ENCODE measurements around the gene CHAMP1.

The CHAMP1 gene

DNA sequence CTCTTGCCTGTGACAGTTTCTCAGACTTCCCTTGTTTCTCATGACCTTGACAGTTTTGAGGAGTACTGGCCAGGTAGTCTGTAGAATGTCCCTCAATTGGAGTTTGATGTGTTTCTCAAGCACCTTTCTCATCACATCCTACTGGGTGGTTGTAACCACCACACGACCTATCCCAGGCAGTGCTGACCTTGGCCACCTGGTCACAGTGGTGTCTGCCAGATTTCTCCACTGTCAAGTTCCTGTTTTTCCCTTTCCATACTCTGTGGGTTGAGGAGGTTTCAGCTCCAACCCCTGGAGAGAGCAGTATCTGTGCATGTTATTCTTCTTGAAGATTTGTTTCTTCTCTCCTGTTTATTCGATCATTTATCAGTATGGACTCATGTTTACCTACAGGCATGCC is 41.3 kb upstream of the CHAMP1 start:
- TF ChIP-seq ZFX (IDR thresholded peaks at IDR 0.05; ENCODE audit: borderline replicate concordance): no peak
- TF ChIP-seq, protein P1, sequence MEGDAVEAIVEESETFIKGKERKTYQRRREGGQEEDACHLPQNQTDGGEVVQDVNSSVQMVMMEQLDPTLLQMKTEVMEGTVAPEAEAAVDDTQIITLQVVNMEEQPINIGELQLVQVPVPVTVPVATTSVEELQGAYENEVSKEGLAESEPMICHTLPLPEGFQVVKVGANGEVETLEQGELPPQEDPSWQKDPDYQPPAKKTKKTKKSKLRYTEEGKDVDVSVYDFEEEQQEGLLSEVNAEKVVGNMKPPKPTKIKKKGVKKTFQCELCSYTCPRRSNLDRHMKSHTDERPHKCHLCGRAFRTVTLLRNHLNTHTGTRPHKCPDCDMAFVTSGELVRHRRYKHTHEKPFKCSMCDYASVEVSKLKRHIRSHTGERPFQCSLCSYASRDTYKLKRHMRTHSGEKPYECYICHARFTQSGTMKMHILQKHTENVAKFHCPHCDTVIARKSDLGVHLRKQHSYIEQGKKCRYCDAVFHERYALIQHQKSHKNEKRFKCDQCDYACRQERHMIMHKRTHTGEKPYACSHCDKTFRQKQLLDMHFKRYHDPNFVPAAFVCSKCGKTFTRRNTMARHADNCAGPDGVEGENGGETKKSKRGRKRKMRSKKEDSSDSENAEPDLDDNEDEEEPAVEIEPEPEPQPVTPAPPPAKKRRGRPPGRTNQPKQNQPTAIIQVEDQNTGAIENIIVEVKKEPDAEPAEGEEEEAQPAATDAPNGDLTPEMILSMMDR (IDR thresholded peaks at IDR 0.05): no peak
- no peak overlapping the region for H3K27ac ChIP-seq

DNA sequence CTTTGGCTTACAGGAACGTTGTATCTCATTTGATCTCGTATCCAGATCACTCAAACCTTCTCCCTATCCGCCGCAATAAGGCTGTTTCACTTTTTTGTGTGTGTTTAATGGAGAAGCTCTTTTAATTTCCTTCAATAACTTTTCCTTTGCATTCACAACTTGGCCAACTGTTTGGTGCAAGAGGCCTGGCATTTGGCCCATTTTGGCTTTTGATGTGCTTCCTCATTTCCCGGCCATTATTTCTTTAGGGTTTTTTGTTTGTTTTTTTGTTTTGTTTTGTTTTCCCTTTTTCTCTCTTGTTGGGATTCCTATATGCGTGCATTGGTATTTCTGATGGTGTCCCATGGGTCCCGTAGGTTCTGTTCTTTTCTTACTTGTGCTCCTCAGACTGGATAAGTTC is 39.0 kb upstream of the CHAMP1 start:
- TF ChIP-seq, protein P1 (IDR thresholded peaks at IDR 0.05): no peak
- TF ChIP-seq ZFX (IDR thresholded peaks at IDR 0.05; ENCODE audit: borderline replicate concordance): no peak
- H3K27ac ChIP-seq: no peak overlapping the region

DNA sequence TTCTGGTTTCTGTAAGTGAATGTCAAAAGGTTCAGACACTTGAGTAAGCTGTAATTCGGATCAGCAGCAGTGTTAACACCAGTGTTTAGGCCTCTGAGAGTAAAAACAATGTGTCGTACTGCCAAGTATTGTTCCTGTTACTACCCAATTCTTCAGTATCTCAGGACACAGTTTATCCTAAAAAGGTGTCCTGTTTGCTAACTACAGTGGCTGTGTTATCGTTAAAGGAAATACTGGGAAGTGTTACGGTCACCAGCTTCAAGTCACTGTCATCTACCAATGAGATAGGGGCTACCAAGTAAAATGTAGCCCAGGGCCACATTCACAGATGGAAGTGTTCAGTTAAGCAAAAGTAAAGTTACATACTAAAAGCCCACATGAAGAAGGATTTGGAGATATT is 35.2 kb upstream of the CHAMP1 start:
- H3K27ac ChIP-seq: no peak overlapping the region
- TF ChIP-seq, protein P1 (IDR thresholded peaks at IDR 0.05): no peak
- no peak for TF ChIP-seq ZFX (IDR thresholded peaks at IDR 0.05; ENCODE audit: borderline replicate concordance)

DNA sequence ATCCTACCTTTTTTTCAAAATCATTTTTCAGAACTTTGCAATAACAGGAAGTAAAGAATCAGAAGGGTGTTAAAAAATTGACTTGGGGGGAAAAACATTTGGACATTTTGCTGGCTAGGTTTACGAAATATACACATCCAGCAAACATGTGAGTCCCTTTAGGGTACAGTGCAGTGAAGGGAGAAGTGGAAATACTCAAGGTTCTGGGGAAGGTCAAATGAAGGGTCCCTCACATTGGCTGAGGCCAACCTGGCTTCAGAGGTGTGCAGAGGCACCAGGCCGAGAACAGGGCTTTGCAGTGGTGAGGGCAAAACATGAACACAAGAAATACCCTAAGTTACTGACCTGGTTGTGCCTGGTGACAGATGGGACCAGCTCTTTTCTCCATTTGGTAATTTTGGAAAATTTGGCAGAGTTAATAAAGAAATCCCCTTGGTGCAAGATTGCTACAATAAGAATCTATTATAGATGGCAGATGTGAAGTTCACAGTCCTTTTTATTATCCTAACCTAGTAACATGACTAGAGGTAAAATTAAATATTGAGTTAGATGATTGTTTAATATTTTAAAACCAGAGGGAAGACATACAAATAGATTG is 34.4 kb upstream of the CHAMP1 start:
- peak overlapping the region; percentile 97 for H3K27ac ChIP-seq
- no peak for TF ChIP-seq ZFX (IDR thresholded peaks at IDR 0.05; ENCODE audit: borderline replicate concordance)
- TF ChIP-seq, protein P1 (IDR thresholded peaks at IDR 0.05): no peak

DNA sequence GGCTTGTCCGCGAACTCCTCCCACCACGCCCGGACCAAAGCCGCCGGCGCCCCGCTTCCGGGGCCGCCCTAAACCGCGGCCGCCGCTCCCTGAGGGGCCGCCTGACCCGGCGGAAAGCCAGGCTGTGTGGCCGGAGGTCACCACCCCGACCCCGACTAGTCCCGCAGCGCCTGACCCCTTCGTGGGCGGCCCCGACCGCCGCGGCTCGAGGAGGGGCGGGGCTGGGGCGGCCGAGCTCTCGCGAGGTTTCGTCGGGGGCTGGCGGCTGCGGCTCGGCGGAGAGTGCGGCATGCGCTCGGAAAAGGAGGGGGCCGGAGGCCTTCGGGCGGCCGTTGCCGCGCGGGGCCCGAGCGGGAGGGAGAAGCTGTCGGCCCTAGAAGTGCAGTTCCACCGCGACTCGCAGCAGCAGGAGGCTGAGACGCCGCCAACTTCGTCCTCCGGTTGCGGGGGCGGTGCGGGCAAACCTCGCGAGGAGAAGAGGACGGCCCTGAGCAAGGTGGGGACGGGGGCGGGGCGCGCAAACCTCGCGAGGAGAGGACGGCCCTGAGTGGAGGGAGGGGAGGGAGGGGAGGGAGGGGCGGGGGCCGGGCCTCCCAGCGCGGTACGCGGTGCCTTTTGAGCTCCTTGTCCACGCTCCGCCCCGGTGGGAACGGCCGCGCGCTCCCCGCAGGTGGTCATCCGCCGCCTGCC is 32.8 kb upstream of the CHAMP1 start, which contains the start of gene UPF3A:
Gene UPF3A, plus strand, starts transcription at position 251 of the 690 bp plus-strand sequence. Its CDS starts 39 bp downstream, at position 290.
- TF ChIP-seq, protein P1 (IDR thresholded peaks at IDR 0.05): no peak
- TF ChIP-seq ZFX (IDR thresholded peaks at IDR 0.05; ENCODE audit: borderline replicate concordance): no peak
- peak within 1 kb of the TSS; percentile 97 for H3K27ac ChIP-seq

DNA sequence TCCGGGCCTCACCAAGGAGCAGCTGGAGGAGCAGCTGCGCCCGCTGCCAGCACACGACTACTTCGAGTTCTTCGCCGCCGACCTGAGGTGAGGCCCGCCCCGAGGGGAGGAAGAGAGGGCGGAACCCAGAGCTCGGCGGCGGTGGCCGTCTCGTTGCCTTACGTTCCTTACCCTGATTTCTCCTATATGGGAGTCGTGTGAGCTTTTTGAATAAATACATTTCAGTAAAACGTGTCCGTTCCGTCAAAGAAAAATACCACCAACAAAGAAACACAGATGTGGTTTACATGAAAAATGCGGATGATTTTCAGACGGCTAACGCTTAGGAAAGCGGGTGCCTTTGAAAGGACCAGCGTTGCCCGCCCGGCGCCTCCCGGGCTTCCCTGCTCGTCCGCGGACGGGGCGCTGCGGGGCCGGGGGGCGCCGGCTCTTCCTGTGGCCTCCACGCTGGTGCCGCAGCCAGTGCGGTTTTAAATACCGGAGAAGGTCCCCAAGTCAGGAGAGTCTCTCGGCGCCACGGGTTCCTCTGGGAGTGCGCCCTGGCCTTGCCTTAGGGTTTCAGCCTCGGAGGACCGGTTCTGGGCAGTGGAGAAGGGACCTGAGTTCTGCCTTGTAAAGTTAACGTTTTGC is 32.1 kb upstream of the CHAMP1 start:
- H3K27ac ChIP-seq: peak overlapping the region; percentile 97
- no peak for TF ChIP-seq ZFX (IDR thresholded peaks at IDR 0.05; ENCODE audit: borderline replicate concordance)
- TF ChIP-seq, protein P1 (IDR thresholded peaks at IDR 0.05): 0 out of 2 replicates have a peak, but pooled peaks have one; percentile 4

DNA sequence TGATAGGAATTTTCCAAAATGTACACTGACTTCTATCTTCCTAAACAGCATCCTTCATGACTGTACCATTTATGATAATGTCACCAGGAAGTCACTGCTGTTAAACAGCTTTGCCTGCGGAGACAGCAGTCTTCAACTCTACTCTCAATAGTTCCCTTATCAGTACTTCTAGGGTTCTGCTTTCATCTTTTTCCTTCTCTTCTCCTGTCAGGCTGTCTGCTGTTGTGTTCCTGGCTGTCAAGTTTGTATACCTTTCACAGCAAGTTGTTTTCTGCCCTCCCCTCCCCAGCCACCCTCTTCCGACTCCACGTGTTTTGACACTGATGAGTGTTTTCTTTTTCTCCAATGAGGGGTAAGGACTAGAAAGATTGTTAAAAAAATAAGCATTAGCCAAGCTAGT is 30.7 kb upstream of the CHAMP1 start:
- H3K27ac ChIP-seq: no peak overlapping the region
- TF ChIP-seq, protein P1 (IDR thresholded peaks at IDR 0.05): no peak
- TF ChIP-seq ZFX (IDR thresholded peaks at IDR 0.05; ENCODE audit: borderline replicate concordance): no peak

Measured in 22Rv1 (cell line).